ENCODE results near the gene GPR108. TPM values are rescaled to one million over a fixed set of nuclear protein-coding genes. Genes with fewer than 3 reads are reported as not detected.

The GPR108 gene
- polyA plus RNA-seq, 3 donors, result 90.9 to 147 (median 129) TPM

- H3K9me3 Mint-ChIP-seq, result peaks cover 0 to 12% (median 0%) of the 10 kb centered on the region in 7 donors
- H3K36me3 ChIP-seq (replicated peaks in 1 of 2; ENCODE audit: control insufficient read depth in 1 of 2, insufficient read depth in 2 of 2, low read length in 2 of 2), result no peaks in the 10 kb centered on the region
- H3K4me3 Mint-ChIP-seq, result no peak overlapping the region
- no peak overlapping the region for H3K4me2 ChIP-seq (replicated peaks; ENCODE audit: extremely low read depth, low read length, poor library complexity, severe bottlenecking)
- WGBS (ENCODE audit: insufficient coverage), result 97% methylated on average over 14 of the region's 20 CpGs
- intact Hi-C loops (cut with micrococcal nuclease), result loop anchor here in 1 of 2 donors (5.0 kb wide), 1 partner anchor 81 kb away; no protein-coding TSS in a partner anchor
- H3K4me3 ChIP-seq (replicated peaks in 1 of 3; ENCODE audit: low read depth in 2 of 3, low read length in 3 of 3), result no peak overlapping the region
- no peaks in the 10 kb centered on the region for H4K20me1 ChIP-seq (ENCODE audit: insufficient read depth, low read length)
- H3K27ac ChIP-seq (ENCODE audit: low read depth in 1 of 2, low read length in 2 of 2), result no peak overlapping the region
- no peak for TF ChIP-seq CTCF (IDR thresholded peaks at IDR 0.05)
- H3K79me2 ChIP-seq (ENCODE audit: insufficient read depth, low read length), result no peaks in the 10 kb centered on the region
- no peak overlapping the region for H3K9ac ChIP-seq (ENCODE audit: insufficient read depth, low read length, poor library complexity, severe bottlenecking)
- peaks cover 45 to 57% (median 48%) of the 10 kb centered on the region in 3 donors for H3K27me3 Mint-ChIP-seq (ENCODE audit: low read depth in 3 of 3)
- H3K4me1 Mint-ChIP-seq, result peaks cover 9% of the 10 kb centered on the region
- H2AFZ ChIP-seq (ENCODE audit: insufficient read depth, low read depth, low read length, poor library complexity, severe bottlenecking), result no peak overlapping the region
- H3K27me3 ChIP-seq (ENCODE audit: control insufficient read depth in 2 of 2, insufficient read depth in 2 of 2, low read length in 2 of 2), result peaks cover 3 to 33% of the 10 kb centered on the region in 2 donors
- no peaks in the 10 kb centered on the region for H3K36me3 Mint-ChIP-seq
- no peak for DNase-seq
- H3K9me3 ChIP-seq (replicated peaks in 1 of 2; ENCODE audit: control insufficient read depth in 1 of 2, insufficient read depth in 1 of 2, low read length in 2 of 2), result no peaks in the 10 kb centered on the region
- H3K27ac Mint-ChIP-seq, result peak overlapping the region in 1 of 7 donors; percentile 52
- H3K4me1 ChIP-seq (ENCODE audit: control insufficient read depth in 1 of 2, insufficient read depth in 2 of 2, low read length in 2 of 2), result no peaks in the 10 kb centered on the region
These were observed 24.4 kb downstream of the GPR108 start for GRCh38 chr19:6712692-6713670.

- intact Hi-C loops (cut with micrococcal nuclease), result loop anchor here in 1 of 2 donors (5.0 kb wide), 1 partner anchor 80 kb away; no protein-coding TSS in a partner anchor
- Mint-ChIP-seq H3K36me3 (no peaks in the 10 kb centered on the region), H3K27me3 (ENCODE audit: low read depth in 3 of 3) (peaks cover 42 to 56% (median 48%) of the 10 kb centered on the region in 3 donors), H3K9me3 (peaks cover 0 to 12% (median 0%) of the 10 kb centered on the region in 7 donors), H3K27ac (no peak overlapping the region), H3K4me3 (no peak overlapping the region), H3K4me1 (peaks cover 9% of the 10 kb centered on the region)
- Histone ChIP-seq H3K4me2 (replicated peaks; ENCODE audit: extremely low read depth, low read length, poor library complexity, severe bottlenecking) (no peak overlapping the region), H3K4me3 (replicated peaks in 1 of 3; ENCODE audit: low read depth in 2 of 3, low read length in 3 of 3) (no peak overlapping the region), H3K79me2 (ENCODE audit: insufficient read depth, low read length) (no peaks in the 10 kb centered on the region), H2AFZ (ENCODE audit: insufficient read depth, low read depth, low read length, poor library complexity, severe bottlenecking) (no peak overlapping the region), H4K20me1 (ENCODE audit: insufficient read depth, low read length) (no peaks in the 10 kb centered on the region), H3K27me3 (ENCODE audit: control insufficient read depth in 2 of 2, insufficient read depth in 2 of 2, low read length in 2 of 2) (peaks cover 3 to 33% of the 10 kb centered on the region in 2 donors), H3K9ac (ENCODE audit: insufficient read depth, low read length, poor library complexity, severe bottlenecking) (no peak overlapping the region), H3K27ac (ENCODE audit: low read depth in 1 of 2, low read length in 2 of 2) (no peak overlapping the region), H3K4me1 (ENCODE audit: control insufficient read depth in 1 of 2, insufficient read depth in 2 of 2, low read length in 2 of 2) (no peaks in the 10 kb centered on the region), H3K36me3 (replicated peaks in 1 of 2; ENCODE audit: control insufficient read depth in 1 of 2, insufficient read depth in 2 of 2, low read length in 2 of 2) (no peaks in the 10 kb centered on the region), H3K9me3 (replicated peaks in 1 of 2; ENCODE audit: control insufficient read depth in 1 of 2, insufficient read depth in 1 of 2, low read length in 2 of 2) (no peaks in the 10 kb centered on the region)
- TF ChIP-seq CTCF (IDR thresholded peaks at IDR 0.05), result no peak
- 96% methylated on average over 13 of the region's 16 CpGs for WGBS (ENCODE audit: insufficient coverage)
- DNase-seq, result no peak
These were observed 25.1 kb downstream of the GPR108 start for GRCh38 chr19:6712231-6712630.

Data from CD14-positive monocyte (primary cell).